ENCODE measurements around the gene HRCT1.

Gene HRCT1

GRCh38 chr9:35935755-35936509 is 29.9 kb downstream of the HRCT1 start:
- Histone ChIP-seq H3K4me3 (ENCODE audit: low read depth in 1 of 2, low read length in 2 of 2) (no peak overlapping the region), H3K27ac (ENCODE audit: low read depth, low read length) (no peak overlapping the region), H3K36me3 (ENCODE audit: insufficient read depth, low read length) (no peaks in the 10 kb centered on the region)

GRCh38 chr9:35937227-35937626 is 31.2 kb downstream of the HRCT1 start:
- Histone ChIP-seq H3K9me3 (ENCODE audit: low read length) (no peaks in the 10 kb centered on the region), H3K4me1 (ENCODE audit: insufficient read depth, low read length) (no peaks in the 10 kb centered on the region), H3K27me3 (ENCODE audit: control insufficient read depth in 1 of 2, insufficient read depth in 2 of 2, low read length in 2 of 2) (no peaks in the 10 kb centered on the region), H3K27ac (ENCODE audit: low read depth, low read length) (no peak overlapping the region), H3K9ac (ENCODE audit: low read length) (no peak overlapping the region), H3K4me3 (ENCODE audit: low read depth in 1 of 2, low read length in 2 of 2) (no peak overlapping the region), H3K36me3 (ENCODE audit: insufficient read depth, low read length) (no peaks in the 10 kb centered on the region)

More at GRCh38 chr9:35935755-35936509, 29.9 kb downstream of the HRCT1 start:
- no peak overlapping the region for H3K9ac ChIP-seq (ENCODE audit: low read length)
- H3K27me3 ChIP-seq (ENCODE audit: control insufficient read depth in 1 of 2, insufficient read depth in 2 of 2, low read length in 2 of 2): no peaks in the 10 kb centered on the region
- H3K9me3 ChIP-seq (ENCODE audit: low read length): no peaks in the 10 kb centered on the region
- no peaks in the 10 kb centered on the region for H3K4me1 ChIP-seq (ENCODE audit: insufficient read depth, low read length)

- no peaks in the 10 kb centered on the region for H3K4me1 ChIP-seq (ENCODE audit: insufficient read depth, low read length)
- H3K9ac ChIP-seq (ENCODE audit: low read length): no peak overlapping the region
- H3K36me3 ChIP-seq (ENCODE audit: insufficient read depth, low read length): no peaks in the 10 kb centered on the region
- H3K27ac ChIP-seq (ENCODE audit: low read depth, low read length): no peak overlapping the region
- H3K9me3 ChIP-seq (ENCODE audit: low read length): no peaks in the 10 kb centered on the region
- H3K27me3 ChIP-seq (ENCODE audit: control insufficient read depth in 1 of 2, insufficient read depth in 2 of 2, low read length in 2 of 2): no peaks in the 10 kb centered on the region
- H3K4me3 ChIP-seq (ENCODE audit: low read depth in 1 of 2, low read length in 2 of 2): no peak overlapping the region
Observed at GRCh38 chr9:35938474-35939356, 32.7 kb downstream of the HRCT1 start.

DNA sequence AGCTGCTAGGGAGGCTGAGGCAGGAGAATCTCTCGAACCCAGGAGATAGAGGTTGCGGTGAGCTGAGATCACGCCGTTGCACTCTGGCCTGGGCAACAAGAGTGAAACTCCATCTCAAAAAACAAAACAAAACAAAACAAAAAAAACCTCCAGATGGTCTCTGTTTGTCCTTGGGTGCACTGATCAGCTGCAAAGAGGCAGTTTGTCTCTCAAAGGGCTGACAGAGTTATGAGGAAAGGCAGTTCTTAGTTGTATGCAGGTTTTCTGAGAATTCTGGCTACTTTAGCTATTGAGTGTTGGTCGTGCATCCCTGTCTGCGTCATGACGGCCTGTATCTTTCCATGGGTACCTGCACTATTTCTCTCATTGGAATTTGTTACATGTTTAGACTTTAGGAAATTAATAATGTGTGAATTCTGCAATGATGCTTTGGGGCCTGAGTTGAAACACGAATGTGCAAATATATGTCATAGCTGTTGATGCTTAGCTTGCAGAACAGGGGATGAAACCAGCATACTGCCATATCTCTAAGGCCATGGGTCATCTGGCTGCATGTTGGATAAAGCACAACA is 33.8 kb downstream of the HRCT1 start:
- Histone ChIP-seq H3K36me3 (ENCODE audit: insufficient read depth, low read length) (no peaks in the 10 kb centered on the region), H3K27me3 (ENCODE audit: control insufficient read depth in 1 of 2, insufficient read depth in 2 of 2, low read length in 2 of 2) (no peaks in the 10 kb centered on the region), H3K27ac (ENCODE audit: low read depth, low read length) (no peak overlapping the region), H3K4me1 (ENCODE audit: insufficient read depth, low read length) (no peaks in the 10 kb centered on the region), H3K9me3 (ENCODE audit: low read length) (no peaks in the 10 kb centered on the region), H3K4me3 (ENCODE audit: low read depth in 1 of 2, low read length in 2 of 2) (no peak overlapping the region), H3K9ac (ENCODE audit: low read length) (no peak overlapping the region)

DNA sequence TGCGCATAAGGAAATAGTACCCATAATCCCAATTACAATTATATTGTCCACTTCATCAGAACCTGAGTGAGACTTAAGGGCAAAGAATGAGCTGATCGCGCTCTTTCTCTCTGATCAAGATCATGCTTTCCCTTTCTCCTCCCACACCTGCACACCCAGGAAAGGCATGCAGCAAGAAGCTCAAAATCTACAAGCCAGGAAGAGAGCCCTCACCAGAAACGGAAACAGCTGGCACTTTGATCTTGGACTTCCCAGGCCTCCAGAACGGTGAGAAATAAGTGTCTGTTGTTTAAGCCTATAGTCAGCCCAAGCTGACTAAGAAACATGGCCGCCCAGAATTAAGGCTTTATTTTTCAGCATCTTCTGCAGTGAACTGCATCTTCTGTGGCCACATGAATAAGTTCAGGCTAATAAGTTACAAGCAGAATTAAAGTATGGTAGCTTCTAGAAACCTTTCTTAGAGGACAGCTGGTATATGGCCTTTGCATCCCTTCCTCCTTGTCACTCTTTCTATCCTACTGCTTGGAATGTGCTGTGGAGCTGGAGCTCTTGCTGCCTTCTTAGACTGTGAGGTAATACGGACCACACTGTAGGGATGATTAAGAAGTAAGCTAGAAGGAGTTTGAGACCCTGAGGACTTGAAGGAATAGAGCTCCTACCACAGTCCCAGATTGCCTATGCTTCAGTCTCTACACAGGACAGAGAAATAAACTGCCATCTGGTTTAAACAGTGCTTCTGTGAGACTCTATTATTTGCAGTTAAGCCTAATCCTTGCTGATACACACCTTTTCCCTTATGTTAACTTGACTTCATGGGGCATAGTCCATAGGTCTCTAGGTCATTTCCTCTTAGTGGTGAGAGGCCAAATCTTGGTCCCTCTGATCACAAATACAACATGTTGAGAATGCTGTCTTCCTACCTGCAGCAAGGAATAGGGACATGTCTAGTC is 34.7 kb downstream of the HRCT1 start:
- Histone ChIP-seq H3K9me3 (ENCODE audit: low read length) (no peaks in the 10 kb centered on the region), H3K9ac (ENCODE audit: low read length) (no peak overlapping the region), H3K4me3 (ENCODE audit: low read depth in 1 of 2, low read length in 2 of 2) (no peak overlapping the region), H3K36me3 (ENCODE audit: insufficient read depth, low read length) (no peaks in the 10 kb centered on the region), H3K27ac (ENCODE audit: low read depth, low read length) (no peak overlapping the region), H3K4me1 (ENCODE audit: insufficient read depth, low read length) (peaks cover 7% of the 10 kb centered on the region), H3K27me3 (ENCODE audit: control insufficient read depth in 1 of 2, insufficient read depth in 2 of 2, low read length in 2 of 2) (no peaks in the 10 kb centered on the region)

DNA sequence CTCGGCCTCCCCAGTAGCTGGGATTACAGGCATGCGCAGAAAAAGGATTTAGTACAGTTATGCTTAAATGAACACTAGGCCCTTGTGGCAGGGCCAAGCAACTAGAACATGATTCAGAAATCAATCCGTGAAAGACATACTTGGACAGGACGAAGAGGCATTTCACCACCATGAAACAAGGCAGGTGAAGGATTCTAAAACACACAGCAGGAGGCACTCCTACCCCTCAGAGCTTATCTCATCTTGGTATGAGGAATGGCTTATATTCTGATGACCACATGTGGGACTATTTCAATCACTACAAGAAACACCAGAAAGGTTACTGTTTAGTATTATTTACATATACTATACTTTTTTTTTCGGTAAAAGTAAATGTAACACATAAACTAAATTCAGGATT is 36.3 kb downstream of the HRCT1 start:
- Histone ChIP-seq H3K27ac (ENCODE audit: low read depth, low read length) (no peak overlapping the region), H3K36me3 (ENCODE audit: insufficient read depth, low read length) (no peaks in the 10 kb centered on the region), H3K4me3 (ENCODE audit: low read depth in 1 of 2, low read length in 2 of 2) (no peak overlapping the region), H3K27me3 (ENCODE audit: control insufficient read depth in 1 of 2, insufficient read depth in 2 of 2, low read length in 2 of 2) (no peaks in the 10 kb centered on the region), H3K9me3 (ENCODE audit: low read length) (no peaks in the 10 kb centered on the region), H3K9ac (ENCODE audit: low read length) (no peak overlapping the region), H3K4me1 (ENCODE audit: insufficient read depth, low read length) (peaks cover 7% of the 10 kb centered on the region)

- no peak overlapping the region for H3K9ac ChIP-seq (ENCODE audit: low read length)
- no peaks in the 10 kb centered on the region for H3K9me3 ChIP-seq (ENCODE audit: low read length)
- peaks cover 7% of the 10 kb centered on the region for H3K4me1 ChIP-seq (ENCODE audit: insufficient read depth, low read length)
- no peak overlapping the region for H3K4me3 ChIP-seq (ENCODE audit: low read depth in 1 of 2, low read length in 2 of 2)
- H3K36me3 ChIP-seq (ENCODE audit: insufficient read depth, low read length): no peaks in the 10 kb centered on the region
- H3K27ac ChIP-seq (ENCODE audit: low read depth, low read length): no peak overlapping the region
- no peaks in the 10 kb centered on the region for H3K27me3 ChIP-seq (ENCODE audit: control insufficient read depth in 1 of 2, insufficient read depth in 2 of 2, low read length in 2 of 2)
Observed at GRCh38 chr9:35944173-35944572, 38.2 kb downstream of the HRCT1 start.

DNA sequence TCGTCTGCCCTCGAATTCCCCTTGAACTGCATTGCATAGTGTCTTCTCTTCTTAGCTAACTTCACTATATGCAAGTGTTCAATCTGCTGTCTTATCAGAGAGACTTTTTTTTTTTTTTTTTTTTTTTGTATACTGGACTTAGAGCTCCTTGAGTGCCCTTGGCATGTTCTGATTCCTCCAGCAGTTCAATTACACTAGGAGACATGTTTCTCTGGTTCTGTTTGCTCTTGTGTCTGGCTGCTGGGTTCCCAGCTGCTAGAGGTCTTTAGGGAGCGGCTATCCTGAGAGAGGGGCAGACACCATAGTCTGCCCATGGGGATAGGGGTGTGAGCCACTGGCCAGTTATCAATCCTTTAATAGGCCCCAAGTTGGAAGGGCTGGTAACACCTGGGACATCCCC is 38.8 kb downstream of the HRCT1 start:
- Histone ChIP-seq H3K9me3 (ENCODE audit: low read length) (no peaks in the 10 kb centered on the region), H3K27ac (ENCODE audit: low read depth, low read length) (no peak overlapping the region), H3K9ac (ENCODE audit: low read length) (no peak overlapping the region), H3K4me1 (ENCODE audit: insufficient read depth, low read length) (peaks cover 7% of the 10 kb centered on the region), H3K4me3 (ENCODE audit: low read depth in 1 of 2, low read length in 2 of 2) (no peak overlapping the region), H3K36me3 (ENCODE audit: insufficient read depth, low read length) (no peaks in the 10 kb centered on the region), H3K27me3 (ENCODE audit: control insufficient read depth in 1 of 2, insufficient read depth in 2 of 2, low read length in 2 of 2) (no peaks in the 10 kb centered on the region)

DNA sequence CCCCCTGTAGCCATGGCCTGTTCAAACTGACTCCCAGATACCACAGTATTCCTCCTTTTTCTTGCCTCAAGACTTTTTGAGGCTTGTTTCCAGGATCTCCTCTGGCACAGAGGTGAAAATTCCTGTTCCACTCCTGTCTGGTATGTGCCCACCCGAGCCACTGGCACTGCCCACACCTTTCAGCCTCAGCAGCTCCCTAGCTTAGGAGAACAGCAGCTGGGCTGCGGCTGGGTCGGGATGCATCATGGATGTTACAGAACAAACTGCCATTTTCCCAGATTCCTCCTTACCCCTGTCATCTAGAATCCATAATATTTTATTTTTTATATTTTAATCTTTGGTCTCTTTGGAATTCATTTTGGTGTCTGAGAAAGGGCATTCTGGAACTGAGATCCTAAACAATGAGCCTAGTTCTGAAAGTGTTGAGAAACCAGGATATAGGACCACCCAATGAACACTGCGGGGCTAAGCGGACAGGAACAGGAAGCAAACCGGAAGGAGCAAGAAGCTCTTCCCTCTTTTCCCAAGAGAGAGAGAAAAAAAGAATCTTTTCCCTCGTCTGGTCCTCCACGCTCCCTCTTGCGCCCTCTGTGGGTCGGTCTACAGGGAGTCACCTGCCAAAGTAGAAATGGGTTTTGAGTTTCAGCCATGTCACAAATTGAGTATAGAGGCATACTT is 39.5 kb downstream of the HRCT1 start:
- Histone ChIP-seq H3K36me3 (ENCODE audit: insufficient read depth, low read length) (no peaks in the 10 kb centered on the region), H3K27ac (ENCODE audit: low read depth, low read length) (peak overlapping the region; percentile 35), H3K4me1 (ENCODE audit: insufficient read depth, low read length) (peaks cover 7% of the 10 kb centered on the region), H3K4me3 (ENCODE audit: low read depth in 1 of 2, low read length in 2 of 2) (peak overlapping the region; percentile 33 to 36), H3K9ac (ENCODE audit: low read length) (no peak overlapping the region), H3K27me3 (ENCODE audit: control insufficient read depth in 1 of 2, insufficient read depth in 2 of 2, low read length in 2 of 2) (no peaks in the 10 kb centered on the region), H3K9me3 (ENCODE audit: low read length) (no peaks in the 10 kb centered on the region)

DNA sequence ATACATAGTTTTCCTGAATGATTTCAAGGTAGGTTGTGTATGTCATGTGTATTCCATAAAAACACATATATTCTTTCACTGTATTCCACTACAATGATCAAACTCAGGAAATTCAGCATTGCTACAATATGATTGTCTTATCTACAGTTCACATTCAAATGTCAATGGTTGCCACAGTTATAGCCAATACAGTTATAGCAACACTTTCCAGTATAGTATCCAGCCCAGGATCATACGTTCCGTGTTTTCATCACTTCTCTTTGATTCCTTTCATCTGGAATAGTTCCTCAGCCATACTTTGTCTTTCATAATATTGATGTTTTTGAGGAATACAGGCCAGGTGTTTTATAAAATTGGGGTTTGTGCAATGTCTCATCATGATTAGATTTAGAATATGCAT is 42.4 kb downstream of the HRCT1 start:
- H3K9ac ChIP-seq (ENCODE audit: low read length): no peak overlapping the region
- H3K4me1 ChIP-seq (ENCODE audit: insufficient read depth, low read length): peaks cover 7% of the 10 kb centered on the region
- no peaks in the 10 kb centered on the region for H3K9me3 ChIP-seq (ENCODE audit: low read length)
- H3K27me3 ChIP-seq (ENCODE audit: control insufficient read depth in 1 of 2, insufficient read depth in 2 of 2, low read length in 2 of 2): no peaks in the 10 kb centered on the region
- H3K4me3 ChIP-seq (ENCODE audit: low read depth in 1 of 2, low read length in 2 of 2): no peak overlapping the region
- H3K36me3 ChIP-seq (ENCODE audit: insufficient read depth, low read length): no peaks in the 10 kb centered on the region
- H3K27ac ChIP-seq (ENCODE audit: low read depth, low read length): no peak overlapping the region

All from muscle layer of colon (tissue), 2 donors.